Measurements from ENCODE around the gene KCTD10.

DNA sequence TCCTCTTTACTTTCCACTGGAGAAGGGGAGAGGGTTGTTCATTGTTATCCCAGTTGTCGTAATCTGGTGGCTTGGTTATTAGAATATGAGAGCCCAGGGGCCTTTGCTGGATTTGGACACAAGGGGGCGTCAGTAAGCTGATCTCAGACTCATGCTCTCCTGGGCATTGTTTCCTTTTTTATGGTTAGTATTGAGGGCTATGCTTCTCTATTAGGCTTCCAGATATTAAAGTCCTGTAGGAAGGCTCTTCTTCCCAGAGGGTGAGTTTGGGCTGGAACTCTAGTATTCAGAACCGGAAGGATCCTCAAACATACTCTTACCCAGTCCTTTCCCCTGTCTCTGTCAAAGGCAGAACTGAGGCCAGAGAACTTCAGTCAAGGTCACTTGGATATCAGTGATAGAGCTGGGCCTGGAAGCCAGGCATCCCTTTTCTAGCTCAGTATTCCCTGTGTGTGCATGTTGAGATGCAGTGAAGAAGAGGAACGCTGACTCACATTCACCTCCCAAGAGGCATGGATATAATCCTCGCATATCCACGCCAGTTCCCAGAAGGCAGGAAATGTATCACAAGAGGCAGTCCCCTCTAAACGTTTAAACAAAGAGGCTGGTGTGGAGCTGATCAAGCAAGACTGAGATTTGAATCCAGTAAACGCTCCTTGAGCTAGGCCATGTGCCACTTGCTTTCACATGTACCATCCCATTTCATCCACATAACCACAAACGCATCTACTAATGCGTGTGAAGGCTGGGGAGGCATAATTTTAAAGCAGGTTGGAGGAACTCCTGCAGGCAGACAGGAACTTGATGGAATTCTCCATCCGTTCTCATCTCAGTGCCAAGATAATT lies 41.9 kb upstream of the KCTD10 start:
- TF ChIP-seq CTCF (conservative IDR thresholded peaks at IDR 0.05; ENCODE audit: low read length) = peak; percentile 96
- no peak for TF ChIP-seq EZH2phosphoT487 (IDR thresholded peaks at IDR 0.05; ENCODE audit: borderline replicate concordance)
